Transverse colon (tissue), 4 donors: ENCODE results near the gene ERI2. TPM values are rescaled to one million over a fixed set of nuclear protein-coding genes. Genes with fewer than 3 reads are reported as not detected.

ENCODE experiments used
- DNase-seq: peaks from one replicate; pipeline ENCODE4 v3.0.0-alpha.2; 2019
- H3K27ac ChIP-seq, 4 donors: fragments of 200-600 bp; sonication (generic); 2 replicates each; pipeline ENCODE4 v1.5.1; 2016 to 2018; ENCODE audit warnings: inconsistent platforms in 4 of 4
- H3K27me3 ChIP-seq: fragments of 200-600 bp; sonication (generic); 2 replicates; pipeline ENCODE4 v1.5.1; 2017; ENCODE audit warnings: inconsistent platforms
- H3K36me3 ChIP-seq, 4 donors: fragments of 200-600 bp; sonication (generic); 2 replicates each; pipeline ENCODE4 v1.5.1; 2017 to 2019; ENCODE audit warnings: inconsistent platforms in 4 of 4
- H3K4me1 ChIP-seq, 4 donors: fragments of 200-600 bp; sonication (generic); 2 replicates each; pipeline ENCODE4 v1.5.1; 2017 to 2020; ENCODE audit warnings: inconsistent platforms in 4 of 4
- H3K4me3 ChIP-seq, 4 donors: fragments of 200-600 bp; sonication (generic); 1 replicate in 1 of 4; 2 replicates in 3 of 4; pipeline versions ENCODE4 v1.5.1 to v1.6.1; 2017 to 2019; ENCODE audit warnings: inconsistent platforms in 4 of 4
- H3K9me3 ChIP-seq, 2 donors: fragments of 200-600 bp; sonication (generic); 2 replicates each; pipeline ENCODE4 v1.5.1; 2017 to 2019; ENCODE audit warnings: inconsistent platforms in 2 of 2
- EP300 ChIP-seq: sonication (generic); formaldehyde crosslinking; IDR thresholded peaks from one replicate; pipeline ENCODE4 v1.6.1; 2017; ENCODE audit warnings: antibody characterized with exemption, low read depth
- POLR2A ChIP-seq: fragments of 450-650 bp; IDR thresholded peaks from one replicate; pipeline ENCODE4 v1.6.1; 2016; ENCODE audit warnings: antibody characterized with exemption, mild to moderate bottlenecking, moderate library complexity
- POLR2AphosphoS5 ChIP-seq, 3 donors: sonication (generic); formaldehyde crosslinking; IDR thresholded peaks; one replicate each; pipeline ENCODE4 v1.6.1; 2016; ENCODE audit warnings: antibody characterized with exemption in 3 of 3
- WGBS, 2 donors: methylation state at CpG; one replicate each; pipeline ENCODE4 v1.1.5; 2018; ENCODE audit warnings: low coverage in 1 of 2; 5-methylcytosine and 5-hydroxymethylcytosine counted together
- in situ Hi-C, 4 donors: fragments of 200-750 bp; cut with MboI; loops; one replicate each; pipeline versions ENCODE4 v1.15.0 to v1.15.1; 2017; ENCODE audit warnings: low sequenced_read_pairs in 3 of 4, low pct_ligation_motif_present in 1 of 4, low pct_unique_long_range_greater_than_20kb in 1 of 4
- intact Hi-C: fragments of 100-400 bp; cut with DNase I; formaldehyde crosslinking; loops from one replicate; pipeline ENCODE4 v1.15.1; 2023; ENCODE audit warnings: low total_unique reads
- total RNA-seq, 4 donors: library from RNA; depleted of rRNA; stranded (reverse); fragments of >200 nt; gene quantifications; one replicate each; pipeline ENCODE4 v1.1.0, GENCODE V29; 2016
- TF ChIP-seq, protein P1 (sequence below), 5 experiments: fragments of 200-600 bp in 3 of 5; fragments of 450-650 bp in 2 of 5; sonication (generic) in 3 of 5; IDR thresholded peaks; 1 replicate in 2 of 5; 2 replicates in 3 of 5; pipeline ENCODE4 v1.5.1; 2016 to 2017; ENCODE audit warnings: antibody characterized with exemption in 5 of 5, inconsistent platforms in 3 of 5, mild to moderate bottlenecking in 2 of 5, moderate library complexity in 1 of 5

The ERI2 gene
- total RNA-seq, 4 donors from 2014 or later: 9.0 to 55.1 (median 30.0) TPM

DNA sequence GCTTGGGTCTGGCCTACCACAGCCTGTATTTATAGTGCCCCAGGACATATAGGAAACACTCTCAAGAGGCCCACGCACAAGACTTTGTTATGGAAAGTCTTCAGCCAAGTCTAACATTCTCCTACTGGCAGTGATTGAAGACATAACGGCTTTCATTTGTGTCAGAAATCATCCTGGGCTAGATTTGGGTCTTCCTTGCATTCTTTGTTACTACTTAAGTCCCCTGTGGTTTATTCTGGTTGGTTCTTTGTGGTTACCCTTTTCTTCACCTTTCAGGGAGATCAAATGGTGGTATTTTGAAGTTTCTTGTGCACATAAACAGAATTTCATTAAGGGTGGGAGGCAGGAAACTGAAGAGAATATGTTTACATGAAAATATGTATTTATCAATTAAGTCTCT is 37.8 kb upstream of the ERI2 start:
- Histone ChIP-seq H3K27me3 (no peaks in the 10 kb centered on the region), H3K27ac (no peak overlapping the region), H3K36me3 (no peaks in the 10 kb centered on the region), H3K4me1 (no peaks in the 10 kb centered on the region), H3K9me3 (no peaks in the 10 kb centered on the region), H3K4me3 (no peak overlapping the region)
- in situ Hi-C loops (loop anchor here in 2 of 4 donors (10.0 kb wide), 1 partner anchor 241 kb away; no protein-coding TSS in a partner anchor), intact Hi-C loops (no loop called here)
- no peak for DNase-seq
- TF ChIP-seq POLR2AphosphoS5 (IDR thresholded peaks at IDR 0.05) (no peak), EP300 (no peak), POLR2A (no peak)
- TF ChIP-seq, protein P1, sequence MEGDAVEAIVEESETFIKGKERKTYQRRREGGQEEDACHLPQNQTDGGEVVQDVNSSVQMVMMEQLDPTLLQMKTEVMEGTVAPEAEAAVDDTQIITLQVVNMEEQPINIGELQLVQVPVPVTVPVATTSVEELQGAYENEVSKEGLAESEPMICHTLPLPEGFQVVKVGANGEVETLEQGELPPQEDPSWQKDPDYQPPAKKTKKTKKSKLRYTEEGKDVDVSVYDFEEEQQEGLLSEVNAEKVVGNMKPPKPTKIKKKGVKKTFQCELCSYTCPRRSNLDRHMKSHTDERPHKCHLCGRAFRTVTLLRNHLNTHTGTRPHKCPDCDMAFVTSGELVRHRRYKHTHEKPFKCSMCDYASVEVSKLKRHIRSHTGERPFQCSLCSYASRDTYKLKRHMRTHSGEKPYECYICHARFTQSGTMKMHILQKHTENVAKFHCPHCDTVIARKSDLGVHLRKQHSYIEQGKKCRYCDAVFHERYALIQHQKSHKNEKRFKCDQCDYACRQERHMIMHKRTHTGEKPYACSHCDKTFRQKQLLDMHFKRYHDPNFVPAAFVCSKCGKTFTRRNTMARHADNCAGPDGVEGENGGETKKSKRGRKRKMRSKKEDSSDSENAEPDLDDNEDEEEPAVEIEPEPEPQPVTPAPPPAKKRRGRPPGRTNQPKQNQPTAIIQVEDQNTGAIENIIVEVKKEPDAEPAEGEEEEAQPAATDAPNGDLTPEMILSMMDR (IDR thresholded peaks at IDR 0.05): no peak
- 90 to 100% methylated on average over 1 to 2 of the region's 2 CpGs for WGBS, 2 donors

DNA sequence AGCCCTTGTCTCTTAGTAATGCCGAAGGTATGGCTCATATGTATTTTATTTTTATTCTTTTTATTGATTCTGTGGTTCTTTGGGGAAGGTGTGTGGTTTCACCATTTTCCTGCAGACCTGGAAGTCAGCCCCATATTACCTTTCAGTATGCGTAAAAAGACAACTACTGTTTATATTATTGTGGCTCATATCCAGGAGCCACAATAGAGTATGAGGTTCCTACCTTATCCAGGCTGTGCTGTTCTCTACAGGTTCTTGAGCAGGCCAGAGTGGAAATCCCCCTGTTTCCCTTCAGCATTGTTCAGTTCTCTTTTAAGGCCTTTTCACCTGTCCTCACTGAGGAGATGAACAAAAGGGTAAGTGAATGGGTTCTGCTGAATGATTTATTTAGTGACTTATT is 33.2 kb upstream of the ERI2 start:
- in situ Hi-C loops: no loop called here
- H3K27me3 ChIP-seq: no peaks in the 10 kb centered on the region
- no peaks in the 10 kb centered on the region for H3K36me3 ChIP-seq
- TF ChIP-seq, protein P1 (IDR thresholded peaks at IDR 0.05): no peak
- no peak for TF ChIP-seq POLR2AphosphoS5 (IDR thresholded peaks at IDR 0.05)
- no peak for TF ChIP-seq POLR2A
- TF ChIP-seq EP300: no peak
- 81 to 87% methylated on average over 2 of the region's 2 CpGs for WGBS, 2 donors
- intact Hi-C loops: no loop called here
- H3K27ac ChIP-seq: no peak overlapping the region
- H3K9me3 ChIP-seq: peaks cover 0 to 7% of the 10 kb centered on the region in 2 donors
- DNase-seq: no peak
- no peak overlapping the region for H3K4me3 ChIP-seq
- H3K4me1 ChIP-seq: no peaks in the 10 kb centered on the region

- in situ Hi-C loops: no loop called here
- no peaks in the 10 kb centered on the region for H3K36me3 ChIP-seq
- no peak overlapping the region for H3K4me3 ChIP-seq
- H3K9me3 ChIP-seq: peaks cover 0 to 7% of the 10 kb centered on the region in 2 donors
- TF ChIP-seq POLR2A (no peak), POLR2AphosphoS5 (IDR thresholded peaks at IDR 0.05) (no peak), EP300 (no peak)
- TF ChIP-seq, protein P1 (IDR thresholded peaks at IDR 0.05): no peak
- intact Hi-C loops: no loop called here
- no peak for DNase-seq
- 79 to 83% methylated on average over 1 of the region's 1 CpG for WGBS, 2 donors
- no peak overlapping the region for H3K27ac ChIP-seq
- no peaks in the 10 kb centered on the region for H3K4me1 ChIP-seq
- no peaks in the 10 kb centered on the region for H3K27me3 ChIP-seq
Observed at GRCh38 chr16:20838240-20838639, 32.0 kb upstream of the ERI2 start.

DNA sequence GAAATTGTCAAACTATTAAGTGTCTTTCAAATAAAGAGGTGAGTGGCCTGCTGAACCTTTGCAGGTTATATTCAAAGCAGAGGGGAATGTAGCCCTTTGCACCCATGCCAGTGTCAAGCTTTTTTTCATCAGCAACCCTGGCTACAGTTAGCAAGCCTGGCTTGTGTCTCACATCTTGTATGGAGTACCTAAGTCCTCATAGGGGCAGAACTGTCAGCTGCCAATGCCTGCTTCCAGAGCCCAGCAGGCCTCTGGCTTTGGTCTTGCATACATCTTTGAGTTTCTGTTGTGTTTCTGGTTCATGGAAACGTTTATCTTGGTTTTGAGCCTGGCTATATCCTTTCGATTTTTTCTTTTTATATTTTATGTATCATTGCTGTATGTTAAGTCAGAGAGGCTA is 26.8 kb upstream of the ERI2 start:
- 84 to 88% methylated on average over 2 of the region's 2 CpGs for WGBS, 2 donors
- H3K4me3 ChIP-seq: no peak overlapping the region
- in situ Hi-C loops (no loop called here), intact Hi-C loops (no loop called here)
- no peaks in the 10 kb centered on the region for H3K36me3 ChIP-seq
- H3K9me3 ChIP-seq: peaks cover 0 to 7% of the 10 kb centered on the region in 2 donors
- no peak for DNase-seq
- no peaks in the 10 kb centered on the region for H3K27me3 ChIP-seq
- TF ChIP-seq EP300 (no peak), POLR2AphosphoS5 (IDR thresholded peaks at IDR 0.05) (no peak), POLR2A (no peak)
- TF ChIP-seq, protein P1 (IDR thresholded peaks at IDR 0.05): no peak
- no peaks in the 10 kb centered on the region for H3K4me1 ChIP-seq
- no peak overlapping the region for H3K27ac ChIP-seq
